ENCODE data around the gene GPR50.

GRCh38 chrX:151178746-151179145 lies 2.4 kb downstream of the GPR50 start:
- TF ChIP-seq GATA2 (IDR thresholded peaks at IDR 0.05; ENCODE audit: low read depth, low read length): no peak
- no peak for TF ChIP-seq GATA3 (IDR thresholded peaks at IDR 0.05; ENCODE audit: low read depth, low read length)

Measured in SH-SY5Y (cell line).